ENCODE results near the gene ADAMTS10. TPM values are rescaled to one million over a fixed set of nuclear protein-coding genes. Genes with fewer than 3 reads are reported as not detected.

Gene ADAMTS10
- total RNA-seq, 1 donor from 2014 or later = 5.0 TPM

DNA sequence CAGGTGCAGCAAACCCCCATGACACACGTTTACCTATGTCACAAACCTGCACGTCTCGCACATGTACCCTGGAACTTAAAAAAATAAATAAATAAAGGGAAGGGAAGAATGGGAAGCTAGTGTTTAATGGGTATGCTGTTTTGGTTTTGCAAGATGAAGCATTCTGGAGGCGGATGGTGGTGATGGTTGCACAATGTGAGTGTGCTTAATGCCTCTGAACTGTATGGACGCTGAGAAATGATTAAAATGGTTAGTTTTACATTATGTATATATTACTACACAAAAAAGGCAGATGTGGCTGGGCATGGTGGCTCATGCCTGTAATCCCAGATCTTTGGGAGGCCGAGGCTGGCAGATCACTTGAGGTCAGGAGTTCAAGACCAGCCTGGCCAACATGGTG, 37.7 kb upstream of the ADAMTS10 start:
- Histone ChIP-seq H3K36me3 (ENCODE audit: control insufficient read depth, insufficient read depth, low read length) (no peaks in the 10 kb centered on the region), H3K4me3 (ENCODE audit: low read depth, low read length) (no peak overlapping the region), H3K27me3 (ENCODE audit: control insufficient read depth, insufficient read depth, low read length) (no peaks in the 10 kb centered on the region)
- TF ChIP-seq, protein P1, sequence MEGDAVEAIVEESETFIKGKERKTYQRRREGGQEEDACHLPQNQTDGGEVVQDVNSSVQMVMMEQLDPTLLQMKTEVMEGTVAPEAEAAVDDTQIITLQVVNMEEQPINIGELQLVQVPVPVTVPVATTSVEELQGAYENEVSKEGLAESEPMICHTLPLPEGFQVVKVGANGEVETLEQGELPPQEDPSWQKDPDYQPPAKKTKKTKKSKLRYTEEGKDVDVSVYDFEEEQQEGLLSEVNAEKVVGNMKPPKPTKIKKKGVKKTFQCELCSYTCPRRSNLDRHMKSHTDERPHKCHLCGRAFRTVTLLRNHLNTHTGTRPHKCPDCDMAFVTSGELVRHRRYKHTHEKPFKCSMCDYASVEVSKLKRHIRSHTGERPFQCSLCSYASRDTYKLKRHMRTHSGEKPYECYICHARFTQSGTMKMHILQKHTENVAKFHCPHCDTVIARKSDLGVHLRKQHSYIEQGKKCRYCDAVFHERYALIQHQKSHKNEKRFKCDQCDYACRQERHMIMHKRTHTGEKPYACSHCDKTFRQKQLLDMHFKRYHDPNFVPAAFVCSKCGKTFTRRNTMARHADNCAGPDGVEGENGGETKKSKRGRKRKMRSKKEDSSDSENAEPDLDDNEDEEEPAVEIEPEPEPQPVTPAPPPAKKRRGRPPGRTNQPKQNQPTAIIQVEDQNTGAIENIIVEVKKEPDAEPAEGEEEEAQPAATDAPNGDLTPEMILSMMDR (IDR thresholded peaks at IDR 0.05; ENCODE audit: insufficient read depth, low read length, poor library complexity, severe bottlenecking) = no peak
- DNase-seq (ENCODE audit: low read depth) = no peak

DNA sequence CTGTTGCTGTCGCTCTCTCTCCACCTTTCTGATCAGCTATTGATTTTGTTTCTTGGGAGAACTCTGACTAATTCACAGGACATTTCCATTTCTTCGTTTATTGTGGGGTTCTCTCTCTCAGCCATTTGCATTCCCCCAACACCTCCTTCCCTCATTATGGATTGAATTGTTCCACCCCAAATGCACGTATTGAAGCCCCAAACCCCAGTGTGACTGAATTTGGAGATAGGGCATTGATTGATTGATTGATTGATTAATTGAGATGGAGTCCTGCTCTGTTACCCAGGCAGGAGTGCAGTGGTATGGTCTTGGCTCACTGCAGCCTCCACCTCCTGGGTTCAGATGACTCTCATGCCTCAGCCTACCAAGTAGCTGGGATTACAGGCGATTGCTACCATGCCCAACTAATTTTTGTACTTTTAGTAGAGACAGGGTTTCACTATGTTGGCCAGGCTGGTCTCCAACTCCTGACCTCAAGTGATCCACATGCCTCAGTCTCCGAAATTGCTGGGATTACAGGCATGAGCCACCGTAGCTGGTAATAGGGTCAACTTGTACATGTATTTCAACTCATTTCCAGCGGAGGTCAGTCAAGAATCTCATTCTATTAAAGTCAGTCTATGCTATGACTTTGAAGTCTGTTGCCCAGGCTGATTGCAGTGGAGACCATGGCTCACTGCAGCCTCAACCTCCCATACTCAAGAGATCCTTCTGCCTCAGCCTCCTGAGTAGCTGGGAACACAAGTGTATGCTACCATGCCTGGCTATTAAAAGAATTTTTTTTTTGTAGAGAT, 33.5 kb upstream of the ADAMTS10 start:
- TF ChIP-seq, protein P1 (IDR thresholded peaks at IDR 0.05; ENCODE audit: insufficient read depth, low read length, poor library complexity, severe bottlenecking) = no peak
- Histone ChIP-seq H3K27me3 (ENCODE audit: control insufficient read depth, insufficient read depth, low read length) (no peaks in the 10 kb centered on the region), H3K36me3 (ENCODE audit: control insufficient read depth, insufficient read depth, low read length) (no peaks in the 10 kb centered on the region), H3K4me3 (ENCODE audit: low read depth, low read length) (no peak overlapping the region)
- DNase-seq (ENCODE audit: low read depth) = no peak

DNA sequence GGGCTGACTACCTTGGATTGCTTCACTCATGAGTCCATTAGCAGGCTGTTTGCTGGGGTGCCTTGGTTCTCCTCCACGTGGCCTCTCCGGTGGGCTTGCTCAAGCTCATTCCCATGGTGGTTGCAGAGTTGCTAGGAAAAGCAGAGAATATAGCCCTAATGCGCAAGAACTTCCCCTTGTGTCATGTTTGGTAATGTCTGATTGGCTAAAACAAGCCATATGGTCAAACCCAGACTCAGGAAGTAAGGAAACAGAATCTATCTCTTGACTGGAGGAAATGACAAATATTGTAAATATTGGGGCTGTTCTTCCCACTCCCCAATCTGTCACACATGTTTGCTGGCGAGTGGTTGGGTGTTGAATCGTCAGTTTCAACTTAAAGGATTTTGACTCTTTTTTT, 32.0 kb upstream of the ADAMTS10 start:
- H3K4me3 ChIP-seq (ENCODE audit: low read depth, low read length) = no peak overlapping the region
- DNase-seq (ENCODE audit: low read depth) = no peak
- no peaks in the 10 kb centered on the region for H3K27me3 ChIP-seq (ENCODE audit: control insufficient read depth, insufficient read depth, low read length)
- TF ChIP-seq, protein P1 (IDR thresholded peaks at IDR 0.05; ENCODE audit: insufficient read depth, low read length, poor library complexity, severe bottlenecking) = no peak
- no peaks in the 10 kb centered on the region for H3K36me3 ChIP-seq (ENCODE audit: control insufficient read depth, insufficient read depth, low read length)

DNA sequence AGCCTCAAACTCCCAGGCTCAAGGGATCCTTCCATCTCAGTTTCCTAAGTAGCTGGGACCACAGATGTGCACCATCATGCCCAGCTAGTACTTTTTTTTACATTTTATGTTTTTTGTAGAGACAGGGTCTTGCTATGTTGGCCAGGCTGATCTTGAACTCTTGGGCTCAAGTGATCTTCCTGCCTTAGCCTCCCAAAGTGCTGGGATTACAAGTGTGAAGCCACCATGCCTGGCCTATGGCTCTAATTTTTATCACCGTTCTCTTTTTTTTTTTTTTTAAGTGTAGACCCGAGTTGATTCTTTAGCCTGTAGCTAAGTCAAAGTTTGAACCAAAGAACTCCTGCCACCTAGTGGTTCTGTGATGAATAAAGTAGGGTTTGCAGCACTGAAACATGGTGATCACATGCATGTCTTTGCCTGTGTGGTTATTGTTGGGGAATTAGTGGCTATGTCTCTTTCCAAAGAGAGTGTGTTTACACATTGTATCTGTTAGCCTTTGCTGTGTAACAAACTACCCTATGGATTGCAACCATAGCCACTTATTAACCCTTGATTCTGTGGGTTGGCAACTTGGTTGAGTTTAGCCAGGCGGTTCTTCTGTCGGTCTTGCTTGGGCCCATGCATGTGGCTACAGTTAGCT, 31.5 kb upstream of the ADAMTS10 start:
- Histone ChIP-seq H3K27me3 (ENCODE audit: control insufficient read depth, insufficient read depth, low read length) (no peaks in the 10 kb centered on the region), H3K4me3 (ENCODE audit: low read depth, low read length) (no peak overlapping the region), H3K36me3 (ENCODE audit: control insufficient read depth, insufficient read depth, low read length) (no peaks in the 10 kb centered on the region)
- no peak for DNase-seq (ENCODE audit: low read depth)
- TF ChIP-seq, protein P1 (IDR thresholded peaks at IDR 0.05; ENCODE audit: insufficient read depth, low read length, poor library complexity, severe bottlenecking) = peak; percentile 31

- TF ChIP-seq, protein P1 (IDR thresholded peaks at IDR 0.05; ENCODE audit: insufficient read depth, low read length, poor library complexity, severe bottlenecking) = no peak
- Histone ChIP-seq H3K36me3 (ENCODE audit: control insufficient read depth, insufficient read depth, low read length) (no peaks in the 10 kb centered on the region), H3K27me3 (ENCODE audit: control insufficient read depth, insufficient read depth, low read length) (no peaks in the 10 kb centered on the region)
Measured at GRCh38 chr19:8641221-8641907, 30.8 kb upstream of the ADAMTS10 start.

More at GRCh38 chr19:8641221-8641907, 30.8 kb upstream of the ADAMTS10 start:
- H3K4me3 ChIP-seq (ENCODE audit: low read depth, low read length) = no peak overlapping the region
- DNase-seq (ENCODE audit: low read depth) = no peak

Data from kidney epithelial cell (primary cell).